GM10248 (cell line): ENCODE results near the gene ATP6V1G1.
"Not testable (repeated sequence)": the region's sequence is repeated elsewhere in the genome, so short reads cannot be mapped to it uniquely, and the experiment has no call there.

Experiments used
- CTCF ChIA-PET: fragments of 300-600 bp; sonication (Branson Sonifier 250); formaldehyde crosslinking; extraction: SDS; loops from one replicate; lab custom pipeline; 2021; ENCODE audit warnings: antibody characterized with exemption; lab: Yijun Ruan, JAX
- POLR2A ChIA-PET: fragments of 350-650 bp; sonication (Branson Sonifier 250); formaldehyde crosslinking; extraction: SDS; loops from one replicate; lab custom pipeline; 2020; ENCODE audit warnings: antibody characterized with exemption; lab: Yijun Ruan, JAX
- DNase-seq: peaks from one replicate; pipeline ENCODE4 v3.0.0; 2012; ENCODE audit errors: extremely low spot score
- TF ChIP-seq, protein P1 (sequence below): IDR thresholded peaks from 2 replicates; pipeline ENCODE4 v1.5.1; 2012; ENCODE audit warnings: mild to moderate bottlenecking, low read depth; ENCODE audit errors: extremely low read depth, missing control alignments, control extremely low read depth

The ATP6V1G1 gene

DNA sequence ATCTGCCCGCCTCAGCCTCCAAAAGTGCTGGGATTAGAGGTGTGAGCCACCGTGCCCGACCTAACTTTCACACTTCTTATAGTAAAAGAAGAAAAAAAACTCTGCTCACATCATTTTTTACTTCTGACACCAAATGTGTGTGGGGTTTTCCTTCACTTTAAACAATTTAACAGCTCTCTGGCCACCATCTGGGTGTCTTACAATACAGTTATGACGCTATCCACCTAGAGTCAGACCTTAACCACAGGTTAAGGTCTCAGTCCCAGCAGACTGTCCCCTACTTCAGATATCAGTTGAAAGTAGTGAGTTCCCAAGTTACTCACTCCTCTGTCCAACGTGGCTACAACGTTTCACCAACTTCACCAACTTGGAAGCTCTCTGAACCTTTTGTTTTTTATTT lies 15.4 kb upstream of the ATP6V1G1 start:
- POLR2A ChIA-PET: interaction anchor here (1.7 kb wide), 1 partner anchor 15 kb away, joined by 5 read pairs; the partner anchor contains the start of gene ATP6V1G1
- TF ChIP-seq, protein P1, sequence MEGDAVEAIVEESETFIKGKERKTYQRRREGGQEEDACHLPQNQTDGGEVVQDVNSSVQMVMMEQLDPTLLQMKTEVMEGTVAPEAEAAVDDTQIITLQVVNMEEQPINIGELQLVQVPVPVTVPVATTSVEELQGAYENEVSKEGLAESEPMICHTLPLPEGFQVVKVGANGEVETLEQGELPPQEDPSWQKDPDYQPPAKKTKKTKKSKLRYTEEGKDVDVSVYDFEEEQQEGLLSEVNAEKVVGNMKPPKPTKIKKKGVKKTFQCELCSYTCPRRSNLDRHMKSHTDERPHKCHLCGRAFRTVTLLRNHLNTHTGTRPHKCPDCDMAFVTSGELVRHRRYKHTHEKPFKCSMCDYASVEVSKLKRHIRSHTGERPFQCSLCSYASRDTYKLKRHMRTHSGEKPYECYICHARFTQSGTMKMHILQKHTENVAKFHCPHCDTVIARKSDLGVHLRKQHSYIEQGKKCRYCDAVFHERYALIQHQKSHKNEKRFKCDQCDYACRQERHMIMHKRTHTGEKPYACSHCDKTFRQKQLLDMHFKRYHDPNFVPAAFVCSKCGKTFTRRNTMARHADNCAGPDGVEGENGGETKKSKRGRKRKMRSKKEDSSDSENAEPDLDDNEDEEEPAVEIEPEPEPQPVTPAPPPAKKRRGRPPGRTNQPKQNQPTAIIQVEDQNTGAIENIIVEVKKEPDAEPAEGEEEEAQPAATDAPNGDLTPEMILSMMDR: no peak
- DNase-seq: no peak
- CTCF ChIA-PET: interaction anchor here (1.0 to 2.0 kb wide), 2 partner anchors 55 to 84 kb away, joined by 3 to 4 read pairs; no protein-coding TSS in a partner anchor

DNA sequence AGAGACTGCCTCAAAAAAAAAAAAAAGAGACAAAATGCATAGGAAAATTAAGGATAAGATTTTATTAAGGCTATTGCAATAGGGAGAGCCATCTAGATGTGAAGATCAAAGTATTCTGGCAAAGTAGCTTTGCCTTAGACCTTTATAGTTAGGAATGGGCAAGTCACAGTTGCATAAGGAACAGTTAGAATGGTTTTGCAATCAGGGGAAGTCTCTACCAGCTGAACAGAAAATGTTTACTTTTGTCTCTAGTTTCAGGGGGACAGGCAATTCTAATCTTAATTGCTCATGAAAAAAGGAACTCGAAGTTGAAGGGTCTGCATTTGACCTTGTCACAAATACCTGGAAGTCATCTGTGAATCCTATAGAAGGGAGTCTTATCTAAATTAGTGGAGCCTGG lies 13.1 kb upstream of the ATP6V1G1 start:
- POLR2A ChIA-PET: no interaction called here
- CTCF ChIA-PET: no interaction called here
- DNase-seq: no peak
- TF ChIP-seq, protein P1: no peak

DNA sequence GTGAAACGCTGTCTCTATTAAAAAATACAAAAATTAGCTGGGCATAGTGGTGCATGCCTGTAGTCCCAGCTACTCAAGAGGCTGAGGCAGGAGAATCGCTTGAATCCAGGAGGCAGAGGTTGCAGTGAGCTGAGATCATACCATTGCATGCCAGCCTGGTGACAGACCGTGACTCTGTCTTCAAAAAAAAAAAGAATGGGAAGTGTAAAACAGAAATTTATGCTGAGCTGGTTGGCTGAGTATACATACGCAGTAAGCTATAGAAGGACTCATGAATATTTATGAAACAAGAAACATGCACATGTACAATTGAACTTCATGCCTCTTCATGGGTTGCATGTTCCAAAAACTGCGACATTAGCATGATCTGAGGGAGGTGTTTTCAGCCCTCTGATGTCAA lies 10.8 kb upstream of the ATP6V1G1 start:
- DNase-seq, POLR2A ChIA-PET: not testable (repeated sequence)
- CTCF ChIA-PET: interaction anchor here (0.9 to 2.1 kb wide), 6 partner anchors 10 to 163 kb away, joined by 3 to 11 read pairs (median 4); partner anchors contain the start of gene ATP6V1G1

DNA sequence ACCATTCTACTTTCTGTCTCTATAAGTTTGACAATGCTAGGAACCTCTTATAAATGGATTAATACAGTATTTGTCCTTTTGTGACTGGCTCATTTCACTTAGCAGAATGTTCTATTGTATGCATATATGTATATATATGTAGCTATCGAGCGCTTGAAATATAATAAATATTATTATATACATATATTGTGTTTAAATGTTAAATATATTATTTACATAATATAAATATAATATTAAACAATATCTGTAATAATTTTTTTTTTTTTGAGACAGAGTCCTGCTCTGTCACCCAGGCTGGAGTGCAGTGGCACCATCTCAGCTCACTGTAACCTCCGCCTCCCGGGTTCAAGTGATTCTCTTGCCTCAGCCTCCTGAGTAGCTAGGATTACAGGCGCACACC lies 9.4 kb upstream of the ATP6V1G1 start:
- POLR2A ChIA-PET: not testable (repeated sequence)
- CTCF ChIA-PET: interaction anchor here (1.1 to 1.6 kb wide), 2 partner anchors 75 to 159 kb away, joined by 3 to 7 read pairs; no protein-coding TSS in a partner anchor

DNA sequence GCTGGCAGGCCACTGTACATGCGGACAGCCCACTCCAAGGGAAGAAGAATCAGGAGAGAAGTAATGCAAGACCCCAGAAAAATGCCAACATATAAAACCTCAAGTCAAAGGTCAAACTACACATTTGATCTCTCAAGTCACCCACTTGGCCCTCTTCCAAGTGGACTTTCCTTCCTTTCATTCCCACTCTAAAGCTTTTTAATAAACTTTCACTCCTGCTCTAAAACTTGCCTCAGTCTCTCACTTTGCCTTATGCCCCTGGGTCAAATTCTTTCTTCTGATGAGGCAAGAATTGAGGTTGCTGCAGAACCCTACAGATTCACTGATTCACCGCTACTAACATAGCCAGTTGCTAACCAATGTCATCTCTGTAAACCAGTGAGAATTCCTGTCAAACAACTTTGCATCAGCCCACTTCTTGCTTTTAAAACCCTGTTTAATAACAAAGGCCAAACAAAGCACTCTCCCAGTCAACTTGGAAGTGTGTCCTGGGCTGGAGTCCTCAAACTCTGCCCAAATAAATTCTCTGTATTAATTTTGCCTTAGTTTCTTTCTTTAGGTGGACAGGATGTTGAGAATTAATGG lies 6.9 kb upstream of the ATP6V1G1 start:
- ChIA-PET CTCF (interaction anchor here (1.2 kb wide), 1 partner anchor 11 kb away, joined by 3 read pairs; no protein-coding TSS in a partner anchor), POLR2A (no interaction called here)

More for the DNA sequence above, 9.4 kb upstream of the ATP6V1G1 start:
- DNase-seq: not testable (repeated sequence)

DNA sequence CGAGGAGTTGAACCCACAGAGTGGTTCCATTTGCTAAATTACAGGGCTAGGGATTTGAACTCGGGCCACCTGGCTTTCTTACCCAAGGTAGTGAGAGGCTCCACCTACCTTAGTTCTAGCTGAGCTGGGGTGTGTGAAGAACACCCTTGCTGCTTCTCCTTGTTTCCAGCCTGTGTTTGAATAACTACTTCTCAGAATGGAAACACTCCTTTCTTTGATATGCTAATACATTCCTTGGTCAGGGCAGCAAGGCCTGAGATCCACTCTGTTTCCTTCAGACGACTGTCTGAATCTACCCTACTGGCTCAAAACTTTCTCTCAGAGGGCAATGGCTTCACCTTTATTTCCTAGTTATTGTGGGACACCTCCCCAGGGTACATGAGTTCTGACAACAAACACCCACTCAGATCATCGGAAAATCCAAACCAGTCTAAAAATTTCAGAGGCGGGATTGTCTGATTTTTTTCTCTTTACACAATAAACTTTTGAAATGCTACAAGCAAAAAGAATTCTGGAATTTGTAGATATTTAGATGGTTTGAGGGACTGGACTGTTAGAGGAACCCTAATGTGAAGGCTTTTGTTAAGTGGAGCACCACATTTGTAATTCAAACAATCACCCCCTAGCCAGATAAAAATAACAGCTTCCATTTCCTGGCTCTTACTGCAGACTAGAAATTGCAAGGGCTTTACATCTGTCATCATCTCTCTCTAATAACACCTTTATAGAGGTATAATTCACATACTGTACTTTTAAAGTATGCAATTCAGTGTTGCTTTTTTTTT lies 4.0 kb upstream of the ATP6V1G1 start:
- POLR2A ChIA-PET: no interaction called here
- DNase-seq: no peak
- TF ChIP-seq, protein P1: no peak
- CTCF ChIA-PET: interaction anchor here (0.7 kb wide), 1 partner anchor 9 kb away, joined by 3 read pairs; no protein-coding TSS in a partner anchor

More for the DNA sequence above, 6.9 kb upstream of the ATP6V1G1 start:
- DNase-seq: no peak
- TF ChIP-seq, protein P1: no peak

- POLR2A ChIA-PET: interaction anchor here (1.1 to 1.2 kb wide), 2 partner anchors 16 to 41 kb away, joined by 5 read pairs; no protein-coding TSS in a partner anchor
- TF ChIP-seq, protein P1: no peak
- no peak for DNase-seq
- CTCF ChIA-PET: interaction anchor here (0.7 to 6.3 kb wide), 6 partner anchors 18 to 185 kb away, joined by 3 to 65 read pairs (median 6); no protein-coding TSS in a partner anchor
These were observed 641 bp downstream of the ATP6V1G1 start for GRCh38 chr9:114588210-114588609.
